HG03103 (cell line): Measurements from ENCODE around the gene HS2ST1.
"Not testable (repeated sequence)": the region's sequence is repeated elsewhere in the genome, so short reads cannot be mapped to it uniquely, and the experiment has no call there.

Experiments used
- ATAC-seq: cut with Tn5 transposase; IDR thresholded peaks from one replicate; pipeline ENCODE4 v1.9.1; 2021; ENCODE audit warnings: low read depth; ENCODE audit not compliant: unreplicated experiment

HS2ST1 gene

DNA sequence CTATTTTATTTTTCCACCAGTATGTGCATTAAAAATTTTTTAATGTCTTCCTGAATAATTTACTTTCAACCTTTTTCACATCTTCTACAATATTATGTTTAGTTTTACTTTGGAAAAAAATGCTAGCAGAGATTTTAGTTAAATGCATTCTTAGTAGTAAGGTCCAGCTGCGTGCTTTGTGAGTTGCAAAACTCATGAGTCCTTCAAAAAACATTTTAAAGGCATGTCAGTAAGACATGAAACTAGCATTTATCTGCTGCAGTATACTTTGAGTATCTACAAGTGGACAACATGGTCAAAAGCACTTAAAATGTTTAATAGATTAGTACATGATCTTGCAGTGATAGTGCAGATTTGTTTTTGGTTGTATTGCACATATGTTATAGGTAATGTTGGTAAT is 139.0 kb downstream of the HS2ST1 start:
- no peak for ATAC-seq

DNA sequence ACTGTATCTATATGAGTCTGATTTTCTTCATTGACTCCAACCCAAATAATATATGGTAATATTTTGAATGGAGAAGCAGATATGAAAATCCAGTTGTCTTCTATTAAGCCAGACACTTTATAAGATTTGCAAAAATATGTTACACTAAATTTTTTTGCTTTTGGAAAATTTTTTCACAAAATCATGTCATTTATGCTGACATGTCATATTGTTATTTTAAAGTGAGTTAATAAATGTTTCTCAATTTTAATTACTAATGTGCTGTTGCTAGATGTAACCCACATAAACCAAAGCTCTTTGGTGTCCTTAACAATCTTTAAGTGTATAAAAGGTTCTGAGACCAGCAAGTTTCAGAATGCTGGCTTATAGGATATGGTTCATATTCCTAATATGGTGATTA is 142.5 kb downstream of the HS2ST1 start:
- no peak for ATAC-seq

DNA sequence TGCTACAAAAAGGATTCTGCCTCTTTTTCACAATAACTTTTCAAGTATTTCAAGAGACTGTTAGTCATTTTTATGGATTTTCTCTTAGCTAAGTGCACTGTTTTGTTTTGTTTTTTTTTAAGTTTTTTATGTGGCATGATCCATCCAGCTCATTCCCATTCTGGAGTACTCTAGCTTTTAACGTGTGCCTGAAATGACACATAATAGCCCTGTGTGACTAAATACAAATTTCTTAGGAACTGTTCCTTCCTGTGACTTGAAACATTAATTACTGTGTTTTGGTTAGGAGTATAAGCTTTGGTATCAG is 143.9 kb downstream of the HS2ST1 start:
- ATAC-seq = no peak

DNA sequence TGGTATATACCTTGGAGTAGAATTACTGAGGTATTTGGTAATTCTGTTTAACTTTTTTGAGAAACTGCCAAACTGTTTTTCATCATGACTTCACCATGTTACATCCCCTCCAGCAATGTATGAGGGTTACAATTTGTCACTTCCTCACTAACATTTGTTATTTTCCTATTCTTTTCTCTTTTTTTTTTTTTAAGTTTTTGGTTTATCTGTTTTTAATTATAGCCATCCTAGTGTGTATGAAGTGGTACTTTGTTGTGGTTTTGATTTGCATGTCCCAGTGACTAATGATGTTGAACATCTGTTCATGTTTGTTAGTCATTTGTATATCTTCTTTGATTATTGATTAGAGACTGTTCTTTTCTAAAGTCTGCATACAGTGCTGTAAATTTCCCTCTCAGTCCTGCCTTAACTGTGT is 147.3 kb downstream of the HS2ST1 start:
- ATAC-seq = no peak

DNA sequence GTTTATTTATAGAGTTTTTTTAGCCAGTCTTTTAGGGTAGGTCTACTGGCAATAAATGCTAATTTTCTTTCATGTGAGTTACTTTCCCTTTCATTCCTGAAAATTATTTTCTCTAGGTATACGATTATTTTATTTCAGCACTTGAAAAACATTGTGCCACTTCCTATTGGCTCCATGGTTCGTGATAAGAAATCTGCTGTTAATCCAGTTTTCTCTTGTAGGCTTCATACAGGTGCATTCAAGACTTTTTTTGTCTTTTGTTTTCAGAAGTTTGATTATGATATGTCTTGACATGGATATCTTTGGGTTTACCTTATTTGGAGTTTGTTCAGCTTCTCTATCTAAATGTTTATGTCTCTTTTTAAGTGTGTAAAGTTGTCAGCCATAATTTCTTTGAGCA is 148.3 kb downstream of the HS2ST1 start:
- no peak for ATAC-seq

DNA sequence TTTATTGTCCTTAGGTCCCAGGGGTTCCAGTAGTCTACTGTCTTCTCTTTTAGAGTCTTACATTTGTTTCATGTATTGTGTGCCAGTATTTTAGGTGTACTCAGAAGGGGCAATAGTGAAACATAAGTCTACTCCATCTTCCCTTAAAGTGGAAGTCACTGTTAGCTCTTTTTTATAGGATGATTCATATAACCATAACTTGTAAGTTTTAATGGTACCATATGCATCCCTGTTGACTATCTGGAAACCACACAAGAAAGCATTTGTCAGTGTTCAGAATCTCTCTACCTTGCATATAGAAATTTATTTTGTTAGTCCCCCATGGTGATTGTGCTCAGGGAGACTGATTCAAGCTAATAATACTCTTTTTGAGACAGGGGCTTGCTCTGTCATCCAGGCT is 149.9 kb downstream of the HS2ST1 start:
- no peak for ATAC-seq

DNA sequence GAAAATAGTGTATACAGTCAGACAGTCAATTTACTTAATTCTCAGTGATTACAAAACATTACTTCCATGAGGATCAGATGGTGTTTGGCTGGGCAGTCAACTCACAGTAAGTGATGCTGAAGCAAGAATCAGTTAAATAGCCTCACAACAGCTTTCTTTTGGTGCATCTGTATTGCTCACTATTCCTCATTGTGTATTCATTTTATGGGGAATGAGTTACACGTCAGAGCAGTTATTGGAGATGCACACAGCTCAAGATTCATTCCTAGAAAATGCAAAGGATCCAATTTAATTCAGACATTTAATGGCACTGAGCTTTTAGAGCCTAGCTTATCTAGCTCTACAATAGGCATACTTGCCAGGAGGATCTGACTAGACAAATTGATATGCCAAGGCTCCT is 150.6 kb downstream of the HS2ST1 start:
- no peak for ATAC-seq

DNA sequence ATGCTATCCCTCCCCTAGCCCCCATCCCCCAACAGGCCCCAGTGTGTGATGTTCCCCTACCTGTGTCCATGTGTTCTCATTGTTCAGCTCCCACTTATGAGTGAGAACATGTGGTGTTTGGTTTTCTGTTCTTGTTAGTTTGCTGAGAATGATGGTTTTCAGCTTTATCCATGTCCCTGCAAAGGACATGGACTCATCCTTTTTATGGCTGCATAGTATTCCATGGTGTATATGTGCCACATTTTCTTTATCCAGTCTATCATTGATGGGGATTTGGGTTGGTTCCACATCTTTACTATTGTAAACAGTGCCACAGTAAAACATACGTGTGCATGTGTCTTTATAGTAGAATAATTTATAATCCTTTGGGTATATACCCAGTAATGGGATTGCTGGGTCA is 152.3 kb downstream of the HS2ST1 start:
- ATAC-seq = not testable (repeated sequence)

DNA sequence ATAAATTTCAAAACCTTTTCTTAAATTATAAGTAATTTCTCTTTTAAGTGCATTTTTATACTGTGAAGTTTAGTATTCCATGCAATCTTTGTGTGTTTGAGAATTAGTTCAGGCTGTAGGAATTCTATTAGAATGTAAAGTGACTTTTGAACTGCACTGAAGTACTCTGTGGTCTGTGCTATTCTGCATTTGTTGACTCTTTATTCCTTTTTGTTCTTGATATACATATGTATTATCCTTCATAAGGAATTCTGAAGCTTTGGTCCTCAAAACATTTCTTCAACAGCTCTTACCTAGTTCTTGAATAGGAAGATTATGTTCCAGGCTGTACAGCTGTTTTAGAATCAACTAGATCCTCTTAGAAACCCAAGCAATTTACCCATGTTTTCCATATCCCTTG is 158.0 kb downstream of the HS2ST1 start:
- ATAC-seq = no peak

DNA sequence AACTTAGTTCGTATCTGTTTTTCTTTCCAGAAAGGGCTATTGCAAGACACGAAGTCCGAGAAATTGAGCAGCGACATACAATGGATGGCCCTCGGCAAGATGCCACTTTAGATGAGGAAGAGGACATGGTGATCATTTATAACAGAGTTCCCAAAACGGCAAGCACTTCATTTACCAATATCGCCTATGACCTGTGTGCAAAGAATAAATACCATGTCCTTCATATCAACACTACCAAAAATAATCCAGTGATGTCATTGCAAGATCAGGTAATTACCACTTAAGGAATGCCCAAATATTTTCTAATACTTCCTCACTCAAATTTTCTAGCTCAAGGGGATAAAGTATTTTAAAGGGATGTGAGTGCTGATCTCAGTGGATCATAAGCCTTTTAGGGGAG is 158.5 kb downstream of the HS2ST1 start:
- ATAC-seq = no peak

DNA sequence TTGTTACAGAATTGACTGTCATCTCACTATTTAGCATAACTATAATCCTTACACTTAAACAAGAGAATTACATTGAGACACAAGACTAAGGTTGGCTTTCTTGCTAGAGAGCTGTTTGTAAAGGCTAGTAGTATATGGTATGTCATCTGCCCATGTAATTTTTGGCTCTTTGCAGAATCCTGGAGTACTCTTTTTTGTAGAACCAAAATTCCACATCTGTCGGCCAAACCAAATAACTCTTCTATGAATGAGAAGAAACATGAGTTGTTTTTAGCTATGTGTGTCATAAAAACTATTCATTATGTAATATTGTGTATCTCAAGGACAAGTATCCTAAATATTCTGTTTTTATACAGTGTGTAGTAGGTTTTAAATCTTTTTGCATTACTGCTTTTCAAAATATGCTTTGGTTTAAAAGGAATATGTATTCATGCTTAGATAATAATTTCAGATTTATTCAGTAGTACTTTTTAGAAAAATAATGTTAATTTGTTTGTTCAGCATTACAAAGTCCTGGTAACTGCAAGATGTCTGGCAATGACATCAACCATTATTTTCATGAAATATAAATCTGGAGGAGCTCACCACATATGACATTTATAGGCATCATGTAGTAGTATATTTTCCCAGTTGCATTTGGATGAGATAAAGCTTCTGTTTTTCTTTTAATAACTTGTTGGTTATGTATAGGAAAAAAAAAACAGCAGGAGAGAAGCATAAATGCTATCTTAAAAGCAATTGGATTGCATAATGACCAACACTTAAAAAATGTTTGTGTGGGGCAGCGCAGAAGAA is 159.8 kb downstream of the HS2ST1 start:
- no peak for ATAC-seq

DNA sequence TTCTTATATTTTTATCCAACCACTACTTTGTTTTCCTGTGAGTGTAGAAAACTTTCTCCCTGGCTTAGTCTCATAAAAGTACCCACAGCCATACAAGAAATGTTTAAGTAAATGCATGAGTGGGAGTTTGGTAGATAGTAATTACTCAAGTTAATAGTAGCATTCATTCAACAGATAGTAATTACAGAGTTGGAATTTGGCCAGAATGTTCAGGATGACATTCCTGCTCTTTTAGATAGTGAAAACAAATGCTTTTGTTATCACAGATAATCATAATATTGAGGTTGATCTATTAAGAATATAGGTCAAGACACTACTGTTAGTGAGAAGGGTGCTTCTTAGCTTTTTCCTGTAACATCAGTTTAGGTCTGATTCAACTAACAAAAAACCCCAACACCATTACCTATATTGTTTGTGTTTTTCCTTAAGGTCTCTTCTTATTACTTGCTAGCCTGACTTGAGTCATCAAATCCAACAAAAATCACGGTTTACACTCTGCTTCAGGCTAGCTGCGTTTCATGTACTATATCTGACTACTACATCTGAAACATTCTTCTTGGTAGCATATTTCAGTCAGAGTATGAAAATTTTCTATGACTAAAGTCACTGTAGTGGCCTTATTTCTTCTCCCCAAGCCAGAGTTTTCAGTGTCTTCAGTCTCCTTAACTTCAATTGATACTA is 163.7 kb downstream of the HS2ST1 start:
- ATAC-seq = no peak

DNA sequence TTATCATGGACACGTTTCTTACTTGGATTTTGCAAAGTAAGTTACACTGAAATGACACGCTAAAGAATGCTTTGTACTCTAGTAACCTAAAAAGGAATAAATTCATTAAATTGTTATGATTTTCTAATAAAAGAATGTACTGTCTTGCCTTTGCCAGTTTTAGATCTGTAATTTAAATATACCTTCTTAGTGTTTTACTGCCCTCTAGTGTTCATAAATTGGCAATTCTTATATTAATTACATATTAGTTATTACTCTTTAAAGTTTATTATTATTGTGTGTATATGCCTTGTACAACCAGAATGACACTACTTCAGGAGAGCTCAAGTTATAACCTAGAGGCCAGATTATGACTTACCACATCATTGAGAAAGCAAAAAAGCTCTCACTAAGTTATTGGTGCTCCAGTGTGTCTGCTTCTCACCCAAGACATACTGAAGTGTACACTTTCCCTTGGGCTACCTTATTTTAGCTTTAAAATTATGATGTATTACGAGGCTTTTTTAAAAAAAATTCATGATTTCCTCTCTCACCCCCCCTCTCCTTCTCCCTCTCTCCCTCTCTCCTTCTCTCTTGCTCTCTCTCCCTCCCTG is 169.9 kb downstream of the HS2ST1 start:
- ATAC-seq = no peak

DNA sequence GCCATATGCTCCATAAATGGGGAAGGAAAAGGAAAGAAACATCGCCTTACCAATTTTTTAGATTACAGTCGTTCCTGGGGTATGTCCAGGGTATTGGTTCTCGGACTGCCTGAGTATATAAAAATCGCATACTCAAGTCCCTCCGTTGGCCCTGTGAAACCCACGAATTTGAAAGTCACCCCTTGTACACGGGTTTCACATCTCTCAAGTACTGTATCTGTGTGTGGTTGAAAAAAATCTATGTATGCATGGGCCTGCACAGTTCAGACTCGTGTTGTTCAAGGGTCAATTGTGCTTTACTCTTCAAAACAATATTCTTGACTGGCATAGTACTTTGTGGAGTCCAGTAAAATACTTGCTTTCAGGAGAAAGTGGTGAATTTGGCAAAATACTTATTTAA is 171.7 kb downstream of the HS2ST1 start:
- no peak for ATAC-seq

DNA sequence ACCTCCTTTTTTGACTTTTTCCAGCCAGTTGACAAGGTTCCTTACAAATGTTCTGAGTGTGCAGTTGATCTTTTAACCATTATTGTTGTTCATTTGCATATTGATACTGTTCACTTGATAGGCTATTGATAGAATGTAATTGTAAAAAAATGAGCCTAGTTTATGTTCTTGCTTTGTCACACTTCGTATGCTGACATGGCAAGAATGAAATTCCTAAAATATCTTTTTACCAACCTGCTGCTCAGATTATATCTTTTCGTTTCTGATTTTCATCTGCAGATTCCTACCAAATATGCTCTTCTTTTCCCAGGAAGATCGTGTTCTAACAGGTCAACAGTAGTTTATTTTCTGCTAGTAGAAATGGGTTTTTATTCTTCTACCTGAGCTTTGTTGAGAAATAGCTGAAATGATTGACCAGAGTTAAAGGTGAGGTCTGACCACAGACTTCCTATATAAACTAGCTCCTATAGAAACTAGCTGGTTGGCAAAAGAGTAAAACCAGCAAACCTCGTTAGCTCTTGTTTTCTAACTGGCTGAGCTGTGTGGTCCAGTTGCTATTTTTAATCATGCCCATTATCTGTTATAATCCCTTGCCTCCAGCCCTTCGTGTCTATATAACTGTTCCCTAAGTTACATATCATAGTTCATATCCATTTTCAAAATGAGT is 174.8 kb downstream of the HS2ST1 start:
- ATAC-seq = no peak

DNA sequence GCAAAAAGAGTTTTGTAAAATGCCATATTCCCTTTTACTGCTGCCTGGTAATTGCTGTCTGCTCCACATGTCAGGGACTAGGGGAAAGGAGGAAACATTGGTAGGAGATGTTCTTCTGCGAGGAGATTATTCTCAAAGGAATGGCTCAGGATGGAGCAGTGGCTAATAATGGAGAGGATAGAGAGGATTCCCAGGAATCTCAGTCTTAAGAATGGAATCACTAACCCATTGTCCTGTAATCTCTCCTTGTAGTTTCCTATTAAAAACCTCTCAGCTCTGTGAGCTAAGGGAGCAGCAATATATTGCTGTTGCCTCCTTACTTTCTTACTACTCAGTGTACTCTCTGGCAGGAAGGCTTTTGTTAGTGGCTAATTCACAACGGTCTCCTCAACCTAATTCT is 175.4 kb downstream of the HS2ST1 start:
- no peak for ATAC-seq

DNA sequence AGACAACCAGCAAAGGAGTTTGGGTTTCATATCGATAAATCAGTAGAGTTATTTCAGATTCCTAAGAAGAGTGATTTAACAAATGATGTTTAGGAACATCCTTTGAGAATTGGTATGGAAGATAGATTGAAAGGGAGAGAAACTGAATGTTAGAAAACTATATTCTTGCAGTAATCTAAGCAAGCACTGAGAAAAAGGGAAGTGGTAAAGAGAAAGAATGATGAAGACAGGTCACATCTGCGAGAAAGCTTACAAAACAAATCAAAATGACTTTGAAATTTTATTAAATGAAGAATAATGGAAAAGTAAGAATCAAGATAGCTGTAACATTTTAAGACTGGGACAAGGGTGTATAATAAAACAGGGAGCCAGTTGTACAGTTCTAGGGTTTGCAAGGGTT is 177.0 kb downstream of the HS2ST1 start:
- no peak for ATAC-seq

DNA sequence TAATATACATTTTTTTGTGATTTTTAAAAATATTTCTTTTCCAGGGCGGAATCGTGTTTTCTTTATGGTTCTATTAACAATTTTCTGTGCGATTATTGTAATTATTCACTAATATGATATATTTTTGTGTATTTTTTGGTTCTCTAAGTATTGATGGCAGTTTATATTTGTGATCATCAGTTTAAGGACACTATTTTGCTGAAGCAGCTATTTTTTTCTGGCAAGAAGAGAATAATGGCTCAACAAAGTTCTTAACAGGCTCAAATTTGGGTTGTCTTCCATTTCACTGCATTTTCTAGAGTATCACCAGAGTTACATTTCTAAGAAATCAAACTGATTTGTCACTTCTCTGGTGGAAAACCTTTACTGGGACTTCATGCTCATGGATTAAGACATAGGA is 178.4 kb downstream of the HS2ST1 start:
- ATAC-seq = no peak

DNA sequence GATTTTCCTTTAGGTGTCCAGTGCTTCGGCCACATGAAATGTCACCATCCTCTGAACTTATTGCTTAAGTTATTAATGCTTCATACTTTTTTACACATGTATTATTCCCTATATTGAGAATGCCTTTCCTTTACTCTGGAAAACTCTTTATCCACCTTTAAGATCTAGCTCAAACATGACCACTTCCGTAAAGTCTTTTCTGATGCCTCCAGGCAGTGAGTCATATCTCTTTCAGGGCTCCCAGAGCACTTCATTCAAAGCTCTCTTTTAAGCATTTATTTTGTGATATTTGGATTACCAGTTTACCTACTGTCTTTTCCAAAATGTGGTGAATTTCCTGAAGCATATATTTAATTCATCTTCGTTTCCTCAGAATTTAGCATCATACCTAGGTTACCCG is 178.9 kb downstream of the HS2ST1 start:
- ATAC-seq = no peak

DNA sequence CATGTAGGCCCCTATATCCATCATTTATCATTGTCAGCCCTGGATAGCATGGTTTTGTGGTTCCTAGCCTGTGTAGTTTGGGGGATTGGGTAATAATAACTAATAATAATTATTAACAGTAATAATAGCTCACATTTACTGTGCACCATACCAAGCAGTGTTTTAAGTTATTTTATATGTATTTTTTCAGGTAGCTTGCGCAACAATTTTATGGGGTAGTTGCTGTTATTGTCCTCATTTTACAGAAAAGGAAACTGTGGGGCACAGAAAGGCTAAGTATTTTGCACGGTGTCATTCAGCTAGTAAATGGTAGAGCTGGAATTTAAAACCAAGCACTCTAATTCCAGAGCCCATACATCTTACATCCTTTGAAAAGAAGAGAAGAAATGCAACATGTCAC is 179.8 kb downstream of the HS2ST1 start:
- no peak for ATAC-seq

DNA sequence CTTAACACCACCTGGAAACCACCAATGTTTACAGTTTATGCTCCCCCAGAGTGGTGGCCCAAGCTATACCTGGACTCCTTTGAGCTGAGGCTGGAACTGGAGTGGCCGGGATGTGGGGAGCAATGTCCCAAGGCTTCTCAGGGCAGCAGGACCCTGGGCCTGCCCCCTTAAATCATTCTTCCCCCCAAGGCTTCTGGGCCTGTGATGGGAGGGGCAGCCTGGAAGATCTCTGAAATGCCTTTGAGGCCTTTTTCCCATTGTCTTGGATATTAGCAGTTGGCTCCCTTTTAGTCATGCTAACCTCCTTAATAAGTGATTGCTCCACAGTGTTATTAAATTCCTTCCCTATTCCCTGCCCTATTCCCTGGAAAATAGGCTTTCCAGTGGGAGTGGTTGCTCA is 185.8 kb downstream of the HS2ST1 start:
- no peak for ATAC-seq

DNA sequence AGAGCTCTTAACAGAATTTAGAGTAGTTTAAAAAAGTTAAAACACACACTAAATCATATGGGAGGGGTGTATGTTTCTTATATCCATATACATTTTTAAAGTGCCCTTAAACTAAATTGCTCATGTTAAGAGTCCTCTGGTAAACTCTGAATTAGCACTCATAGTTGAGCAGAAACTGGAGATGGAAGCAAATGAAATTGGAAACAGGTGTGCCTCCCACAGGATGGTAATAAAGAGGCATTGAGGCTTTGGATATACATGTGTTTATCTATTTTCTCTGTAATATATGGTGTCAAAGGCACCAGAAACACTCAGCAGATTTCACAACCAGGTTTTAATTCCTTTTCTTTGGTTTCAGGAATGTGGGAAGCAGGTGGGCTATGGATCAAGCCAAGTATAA is 188.6 kb downstream of the HS2ST1 start:
- ATAC-seq = no peak
